ACHN (cell line): ENCODE measurements around the gene ZFP91.
A peak's percentile ranks its signal among the peaks of the same experiment; 100 is the strongest.
"Not testable (repeated sequence)": the region's sequence is repeated elsewhere in the genome, so short reads cannot be mapped to it uniquely, and the experiment has no call there.

Experiments used
- DNase-seq: peaks from one replicate; pipeline ENCODE4 v3.0.0-alpha.2; 2015
- in situ Hi-C: cut with HindIII; loops from 2 replicates; pipeline ENCODE4 v1.10.0; 2017; ENCODE audit warnings: low sequenced_read_pairs, low pct_ligation_motif_present, low pct_unique_long_range_greater_than_20kb

ZFP91 gene

GRCh38 chr11:58578635-58579191 lies at the start of gene ZFP91:
Gene ZFP91, plus strand, starts transcription at chr11:58579063. Its CDS starts 219 bp downstream, at chr11:58579282.
- in situ Hi-C loops: no loop called here
- peak; percentile 96 for DNase-seq

GRCh38 chr11:58530236-58530635 lies 48.6 kb upstream of the ZFP91 start:
- in situ Hi-C loops: no loop called here
- no peak for DNase-seq

GRCh38 chr11:58531865-58532341 lies 47.0 kb upstream of the ZFP91 start:
- in situ Hi-C loops: no loop called here
- no peak for DNase-seq

GRCh38 chr11:58546841-58547240 lies 32.0 kb upstream of the ZFP91 start:
- DNase-seq: no peak
- in situ Hi-C loops: no loop called here

GRCh38 chr11:58549644-58550043 lies 29.2 kb upstream of the ZFP91 start:
- DNase-seq: no peak
- in situ Hi-C loops: no loop called here

- in situ Hi-C loops: no loop called here
- no peak for DNase-seq
Measured at GRCh38 chr11:58560842-58561241, 18.0 kb upstream of the ZFP91 start.

- DNase-seq: peak; percentile 78
- in situ Hi-C loops: no loop called here
Measured at GRCh38 chr11:58561394-58562098, 17.3 kb upstream of the ZFP91 start.

- no peak for DNase-seq
- in situ Hi-C loops: no loop called here
Measured at GRCh38 chr11:58562375-58562800, 16.5 kb upstream of the ZFP91 start.

- no peak for DNase-seq
- in situ Hi-C loops: no loop called here
Measured at GRCh38 chr11:58564231-58564630, 14.6 kb upstream of the ZFP91 start.

- in situ Hi-C loops: no loop called here
- DNase-seq: peak; percentile 77
Measured at GRCh38 chr11:58567889-58568512, 10.9 kb upstream of the ZFP91 start.

- in situ Hi-C loops: not testable (repeated sequence)
- peak; percentile 28 for DNase-seq
Measured at GRCh38 chr11:58572906-58573305, 6.0 kb upstream of the ZFP91 start.

GRCh38 chr11:58573451-58574104 lies 5.3 kb upstream of the ZFP91 start:
- in situ Hi-C loops: no loop called here
- DNase-seq: peak; percentile 86

GRCh38 chr11:58574881-58575280 lies 4.0 kb upstream of the ZFP91 start:
- peak; percentile 54 for DNase-seq
- in situ Hi-C loops: no loop called here

GRCh38 chr11:58575377-58576020 lies 3.4 kb upstream of the ZFP91 start, which contains the start of gene LPXN:
Gene LPXN, minus strand, starts transcription at chr11:58575856. Its CDS starts 84 bp downstream, at chr11:58575772.
- DNase-seq: peak; percentile 59
- in situ Hi-C loops: no loop called here

- DNase-seq: peak; percentile 55
Measured at GRCh38 chr11:58576887-58577471, 1.9 kb upstream of the ZFP91 start.

GRCh38 chr11:58577555-58578135 lies 1.2 kb upstream of the ZFP91 start:
- in situ Hi-C loops: no loop called here
- DNase-seq: peak; percentile 69

More at GRCh38 chr11:58576887-58577471, 1.9 kb upstream of the ZFP91 start:
- in situ Hi-C loops: no loop called here

- in situ Hi-C loops: no loop called here
- peak; percentile 97 for DNase-seq
Measured at GRCh38 chr11:58578136-58578634, 678 bp upstream of the ZFP91 start.
